OCI-M2 (cell line): ENCODE results near the gene ST3GAL3.

Source experiments
- DNase-seq: peaks from one replicate; lab custom pipeline; 2025; ENCODE audit not compliant: unreplicated experiment; lab: John Stamatoyannopoulos, UW

ST3GAL3 gene

GRCh38 chr1:43707190-43708001, at the start of gene ST3GAL3:
ST3GAL3 (plus strand) TSS chr1:43707536; CDS start chr1:43736263, 28,727 bp downstream.
- DNase-seq = peak; percentile 36

- DNase-seq = no peak
Measured at GRCh38 chr1:43659212-43660166, 47.8 kb upstream of the ST3GAL3 start.

GRCh38 chr1:43660355-43660754, 47.0 kb upstream of the ST3GAL3 start:
- DNase-seq = no peak

- no peak for DNase-seq
Measured at GRCh38 chr1:43664369-43664768, 43.0 kb upstream of the ST3GAL3 start.

GRCh38 chr1:43666608-43667007, 40.7 kb upstream of the ST3GAL3 start:
- no peak for DNase-seq

GRCh38 chr1:43668956-43669355, 38.4 kb upstream of the ST3GAL3 start:
- DNase-seq = no peak

- no peak for DNase-seq
Measured at GRCh38 chr1:43669878-43670277, 37.5 kb upstream of the ST3GAL3 start.

GRCh38 chr1:43671193-43671592, 36.1 kb upstream of the ST3GAL3 start:
- DNase-seq = no peak

- DNase-seq = no peak
Measured at GRCh38 chr1:43671626-43672330, 35.6 kb upstream of the ST3GAL3 start.

GRCh38 chr1:43673261-43673660, 34.1 kb upstream of the ST3GAL3 start:
- DNase-seq = no peak

GRCh38 chr1:43678940-43679339, 28.4 kb upstream of the ST3GAL3 start:
- no peak for DNase-seq

- no peak for DNase-seq
Measured at GRCh38 chr1:43683560-43683959, 23.8 kb upstream of the ST3GAL3 start.

- no peak for DNase-seq
Measured at GRCh38 chr1:43686801-43687200, 20.5 kb upstream of the ST3GAL3 start.

GRCh38 chr1:43687301-43688108, 19.8 kb upstream of the ST3GAL3 start:
- no peak for DNase-seq

- no peak for DNase-seq
Measured at GRCh38 chr1:43688109-43688387, 19.3 kb upstream of the ST3GAL3 start.

- DNase-seq = no peak
Measured at GRCh38 chr1:43688594-43689000, 18.7 kb upstream of the ST3GAL3 start.

GRCh38 chr1:43689289-43689688, 18.0 kb upstream of the ST3GAL3 start:
- no peak for DNase-seq

- no peak for DNase-seq
Measured at GRCh38 chr1:43691871-43692815, 15.2 kb upstream of the ST3GAL3 start.

GRCh38 chr1:43693371-43693770, 14.0 kb upstream of the ST3GAL3 start:
- no peak for DNase-seq

- no peak for DNase-seq
Measured at GRCh38 chr1:43699281-43699680, 8.1 kb upstream of the ST3GAL3 start.
